ENCODE results near the gene RND1. TPM values are rescaled to one million over a fixed set of nuclear protein-coding genes. Genes with fewer than 3 reads are reported as not detected.

Gene RND1
- total and polyA plus RNA-seq, 2 of the 13 experiments (the other 11 are each of a cell fraction or from before 2014, with no cell fraction given), result 1.8 to 1.9 TPM

DNA sequence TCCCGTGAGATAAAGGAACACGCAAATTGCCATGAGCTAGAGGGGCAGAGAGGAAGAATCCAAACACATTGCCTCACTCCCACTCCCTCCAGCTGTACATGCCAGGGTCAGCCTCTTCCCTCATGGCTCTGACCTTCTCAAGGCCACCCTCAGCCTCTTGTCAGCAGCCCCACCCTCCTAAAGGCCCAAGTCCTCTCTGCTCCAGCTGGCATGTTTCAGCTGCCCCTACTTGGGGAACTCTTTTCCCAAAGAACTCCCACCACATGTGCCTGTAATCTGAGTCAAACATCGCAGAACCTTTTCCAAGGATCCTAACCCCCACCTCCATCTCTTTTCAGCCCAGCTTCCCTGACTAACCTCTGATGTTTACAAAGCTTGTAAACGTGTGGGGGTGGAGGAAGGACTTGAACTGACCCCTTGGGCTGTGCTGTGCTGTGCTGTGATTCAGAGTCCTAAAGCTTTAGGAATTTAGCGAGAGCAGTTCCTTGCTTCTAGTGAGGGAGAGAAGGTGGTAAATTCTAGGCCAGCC is 54.7 kb downstream of the RND1 start (continued):
- TF ChIP-seq MTA1 (CRISPR knock-in tag; IDR thresholded peaks at IDR 0.05; ENCODE audit: borderline replicate concordance) (peak; percentile 77; the same call in 1 of the 2 replicates), EP300 (IDR thresholded peaks at IDR 0.05; ENCODE audit: low read depth in 2 of 2, low read length in 2 of 2) (peak in 1 of 2 experiments; percentile 40; a peak in 1 of 4 replicates), EP300 (CRISPR knock-in tag; IDR thresholded peaks at IDR 0.05; ENCODE audit: borderline replicate concordance) (peak; percentile 66; the same call in 1 of the 2 replicates), SOX5 (CRISPR knock-in tag; IDR thresholded peaks at IDR 0.05; ENCODE audit: borderline replicate concordance) (peak; percentile 25; the same call in 1 of the 2 replicates), KDM6A (CRISPR knock-in tag; IDR thresholded peaks at IDR 0.05; ENCODE audit: low read depth) (peak; percentile 54; the same call in 1 of the 2 replicates), ZMYM3 (CRISPR knock-in tag; IDR thresholded peaks at IDR 0.05) (0 out of 2 replicates have a peak, but pooled peaks have one; percentile 19), NR2F6 (IDR thresholded peaks at IDR 0.05) (peak; percentile 59), NR2F6 (CRISPR knock-in tag; IDR thresholded peaks at IDR 0.05) (peak; percentile 74; the same call in 1 of the 2 replicates), ZNF574 (CRISPR knock-in tag; IDR thresholded peaks at IDR 0.05) (peak; percentile 42; the same call in 1 of the 2 replicates), THRA (CRISPR knock-in tag; IDR thresholded peaks at IDR 0.05; ENCODE audit: borderline replicate concordance) (0 out of 2 replicates have a peak, but pooled peaks have one; percentile 15), ESRRA (CRISPR knock-in tag; IDR thresholded peaks at IDR 0.05; ENCODE audit: low read depth) (peak; percentile 67; the same call in 1 of the 2 replicates), HNF4A (CRISPR knock-in tag; IDR thresholded peaks at IDR 0.05) (peak; percentile 60), ZNF225 (CRISPR knock-in tag; IDR thresholded peaks at IDR 0.05) (no peak), PHF21A (CRISPR knock-in tag; IDR thresholded peaks at IDR 0.05) (0 out of 2 replicates have a peak, but pooled peaks have one; percentile 26), HDAC1 (CRISPR knock-in tag; IDR thresholded peaks at IDR 0.05) (peak; percentile 34; the same call in 1 of the 2 replicates), KDM4B (CRISPR knock-in tag; IDR thresholded peaks at IDR 0.05) (no peak), ZFP91 (CRISPR knock-in tag; IDR thresholded peaks at IDR 0.05; ENCODE audit: borderline replicate concordance) (peak; percentile 33; the same call in 1 of the 2 replicates), ZFY (CRISPR knock-in tag; IDR thresholded peaks at IDR 0.05) (no peak), TRIM24 (CRISPR knock-in tag; IDR thresholded peaks at IDR 0.05) (no peak), ZNF674 (CRISPR knock-in tag; IDR thresholded peaks at IDR 0.05; ENCODE audit: low read depth) (no peak)
- TF ChIP-seq, protein P1, sequence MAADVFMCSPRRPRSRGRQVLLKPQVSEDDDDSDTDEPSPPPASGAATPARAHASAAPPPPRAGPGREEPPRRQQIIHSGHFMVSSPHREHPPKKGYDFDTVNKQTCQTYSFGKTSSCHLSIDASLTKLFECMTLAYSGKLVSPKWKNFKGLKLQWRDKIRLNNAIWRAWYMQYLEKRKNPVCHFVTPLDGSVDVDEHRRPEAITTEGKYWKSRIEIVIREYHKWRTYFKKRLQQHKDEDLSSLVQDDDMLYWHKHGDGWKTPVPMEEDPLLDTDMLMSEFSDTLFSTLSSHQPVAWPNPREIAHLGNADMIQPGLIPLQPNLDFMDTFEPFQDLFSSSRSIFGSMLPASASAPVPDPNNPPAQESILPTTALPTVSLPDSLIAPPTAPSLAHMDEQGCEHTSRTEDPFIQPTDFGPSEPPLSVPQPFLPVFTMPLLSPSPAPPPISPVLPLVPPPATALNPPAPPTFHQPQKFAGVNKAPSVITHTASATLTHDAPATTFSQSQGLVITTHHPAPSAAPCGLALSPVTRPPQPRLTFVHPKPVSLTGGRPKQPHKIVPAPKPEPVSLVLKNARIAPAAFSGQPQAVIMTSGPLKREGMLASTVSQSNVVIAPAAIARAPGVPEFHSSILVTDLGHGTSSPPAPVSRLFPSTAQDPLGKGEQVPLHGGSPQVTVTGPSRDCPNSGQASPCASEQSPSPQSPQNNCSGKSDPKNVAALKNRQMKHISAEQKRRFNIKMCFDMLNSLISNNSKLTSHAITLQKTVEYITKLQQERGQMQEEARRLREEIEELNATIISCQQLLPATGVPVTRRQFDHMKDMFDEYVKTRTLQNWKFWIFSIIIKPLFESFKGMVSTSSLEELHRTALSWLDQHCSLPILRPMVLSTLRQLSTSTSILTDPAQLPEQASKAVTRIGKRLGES (CRISPR knock-in tag; IDR thresholded peaks at IDR 0.05; ENCODE audit: borderline replicate concordance), result peak; percentile 58; the same call in 1 of the 2 replicates
- TF ChIP-seq, protein P2, sequence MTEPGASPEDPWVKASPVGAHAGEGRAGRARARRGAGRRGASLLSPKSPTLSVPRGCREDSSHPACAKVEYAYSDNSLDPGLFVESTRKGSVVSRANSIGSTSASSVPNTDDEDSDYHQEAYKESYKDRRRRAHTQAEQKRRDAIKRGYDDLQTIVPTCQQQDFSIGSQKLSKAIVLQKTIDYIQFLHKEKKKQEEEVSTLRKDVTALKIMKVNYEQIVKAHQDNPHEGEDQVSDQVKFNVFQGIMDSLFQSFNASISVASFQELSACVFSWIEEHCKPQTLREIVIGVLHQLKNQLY (CRISPR knock-in tag; IDR thresholded peaks at IDR 0.05), result peak; percentile 93

Data from HepG2 (cell line).